Measurements from ENCODE around the gene METTL26.
"Not testable (repeated sequence)": the region's sequence is repeated elsewhere in the genome, so short reads cannot be mapped to it uniquely, and the experiment has no call there.

METTL26 gene

DNA sequence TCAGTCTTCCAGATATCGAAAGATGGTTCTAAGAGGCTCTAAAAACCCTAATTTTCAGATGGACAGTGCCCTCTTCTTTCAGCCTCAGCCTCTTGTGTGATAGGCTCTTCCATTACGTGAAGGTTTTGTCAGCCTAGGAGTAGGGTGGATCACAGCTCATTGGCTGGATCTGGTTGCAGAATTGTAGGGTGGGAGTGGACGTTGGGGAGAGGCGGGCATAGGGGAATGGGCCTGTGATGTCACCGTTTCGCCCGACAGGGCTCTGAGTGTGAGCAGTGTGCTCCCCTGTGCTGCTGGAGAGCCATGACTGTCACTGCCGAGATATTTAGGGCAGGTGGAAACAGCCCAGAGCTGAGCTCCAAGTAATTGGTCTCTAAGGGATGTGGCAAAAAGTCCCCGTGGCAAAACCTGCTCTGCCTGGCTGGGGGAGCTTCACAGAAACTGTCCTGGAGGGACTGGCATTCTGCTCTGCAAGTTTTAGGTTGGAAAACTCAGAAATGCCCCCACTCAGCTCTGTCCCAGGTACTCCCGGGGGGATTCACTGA, 11.5 kb downstream of the METTL26 start:
- no peak for DNase-seq

DNA sequence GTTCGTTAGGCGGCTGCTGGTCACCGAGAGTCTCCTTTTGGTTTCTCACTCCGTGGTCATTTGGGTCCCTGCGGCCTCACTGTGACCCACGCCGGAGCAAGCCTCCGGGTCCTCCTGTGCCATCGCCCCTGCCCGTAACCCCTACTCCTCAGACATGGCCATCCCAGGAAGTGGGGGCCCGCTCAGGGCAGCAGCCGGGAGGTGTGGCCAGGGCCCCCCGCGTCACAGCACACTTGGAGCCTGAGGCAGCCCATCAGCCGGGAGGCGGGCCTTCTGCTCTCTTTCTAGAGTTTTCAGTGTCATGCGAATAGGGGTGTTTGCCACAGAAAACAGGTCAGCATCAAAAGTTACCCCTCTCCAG, 13.2 kb downstream of the METTL26 start:
- DNase-seq = no peak

- DNase-seq = no peak
Observed at GRCh38 chr16:621526-622105, 14.5 kb downstream of the METTL26 start.

DNA sequence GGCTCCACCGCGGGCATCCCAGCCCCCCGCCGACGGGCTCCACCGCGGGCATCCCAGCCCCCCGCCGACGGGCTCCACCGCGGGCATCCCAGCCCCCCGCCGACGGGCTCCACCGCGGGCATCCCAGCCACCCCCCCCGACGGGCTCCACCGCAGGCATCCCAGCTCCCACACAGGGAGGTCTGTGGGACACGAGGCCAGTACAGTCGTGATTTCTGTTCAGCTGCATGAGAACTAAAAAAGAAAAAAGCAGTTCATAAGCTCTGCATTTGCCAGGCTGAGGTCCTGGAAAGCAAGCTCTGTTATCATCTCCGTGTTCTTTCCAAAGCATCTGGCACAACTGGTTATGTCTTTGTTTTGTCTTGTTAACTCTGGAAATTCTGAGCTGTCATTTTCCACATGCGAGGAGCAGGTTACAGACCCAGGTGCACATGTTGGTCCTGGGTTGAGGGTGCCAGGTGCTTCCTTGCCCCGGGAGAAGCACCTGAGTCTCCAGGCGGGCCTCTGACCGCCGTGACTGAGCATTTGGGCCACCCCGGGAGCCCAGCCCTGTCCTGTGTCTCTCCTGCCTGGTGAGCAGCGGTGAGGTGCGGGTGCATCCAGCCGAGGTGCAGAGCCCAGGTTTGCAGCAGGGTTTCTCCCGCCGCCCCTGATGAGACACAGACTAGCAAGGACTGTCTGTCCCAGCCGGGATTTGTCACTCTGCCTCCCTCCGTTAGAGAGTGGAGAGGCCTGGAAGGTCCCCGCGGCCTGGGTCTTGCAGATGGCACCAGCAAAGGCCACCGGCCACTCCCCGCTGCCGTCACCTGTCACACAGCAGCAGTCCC, 15.2 kb downstream of the METTL26 start:
- DNase-seq = no peak

- no peak for DNase-seq
Observed at GRCh38 chr16:619476-620100, 16.5 kb downstream of the METTL26 start.

DNA sequence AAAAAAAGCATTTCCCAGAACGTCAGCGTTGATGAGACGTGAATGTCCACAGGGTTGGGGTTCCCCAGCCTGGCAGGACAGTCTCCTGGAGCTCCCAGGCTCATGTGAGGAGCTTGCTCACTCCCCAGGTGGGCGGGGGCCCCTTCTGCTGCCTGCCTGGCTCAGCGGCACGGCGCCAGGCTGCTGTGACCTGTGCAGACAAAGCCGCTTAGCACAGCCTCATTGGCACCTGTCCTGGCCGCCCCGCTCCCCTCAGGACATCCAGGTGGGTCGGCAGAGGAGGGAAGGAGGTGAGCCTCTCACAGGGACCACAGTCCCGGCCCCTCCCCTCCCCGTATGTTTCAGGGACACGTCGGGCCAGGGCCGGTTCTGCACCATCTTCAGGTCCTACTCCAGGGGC, 18.2 kb downstream of the METTL26 start:
- no peak for DNase-seq

- no peak for DNase-seq
Observed at GRCh38 chr16:616733-617586, 19.1 kb downstream of the METTL26 start.

DNA sequence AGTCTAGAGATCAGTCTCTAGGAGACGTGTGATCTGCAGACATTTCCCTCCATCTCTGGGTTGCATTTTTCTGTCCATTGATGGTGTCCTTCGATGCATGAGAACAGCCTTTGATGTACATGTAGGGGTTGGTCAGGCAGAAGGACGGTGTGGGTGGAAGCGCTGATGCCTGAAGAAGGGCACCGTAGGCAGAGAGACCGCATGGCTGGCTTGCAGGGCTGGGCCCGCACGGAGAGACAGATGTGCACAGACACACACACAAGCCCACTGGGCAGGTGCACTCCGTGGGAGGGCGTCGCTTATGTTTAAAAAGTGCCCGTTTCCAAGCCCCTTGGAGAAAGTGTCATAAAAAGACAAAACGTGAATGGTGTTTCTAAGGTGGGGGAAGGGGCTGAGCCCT, 21.0 kb downstream of the METTL26 start:
- DNase-seq = no peak

GRCh38 chr16:610513-611381, 25.4 kb downstream of the METTL26 start:
- peak; percentile 62 for DNase-seq

DNA sequence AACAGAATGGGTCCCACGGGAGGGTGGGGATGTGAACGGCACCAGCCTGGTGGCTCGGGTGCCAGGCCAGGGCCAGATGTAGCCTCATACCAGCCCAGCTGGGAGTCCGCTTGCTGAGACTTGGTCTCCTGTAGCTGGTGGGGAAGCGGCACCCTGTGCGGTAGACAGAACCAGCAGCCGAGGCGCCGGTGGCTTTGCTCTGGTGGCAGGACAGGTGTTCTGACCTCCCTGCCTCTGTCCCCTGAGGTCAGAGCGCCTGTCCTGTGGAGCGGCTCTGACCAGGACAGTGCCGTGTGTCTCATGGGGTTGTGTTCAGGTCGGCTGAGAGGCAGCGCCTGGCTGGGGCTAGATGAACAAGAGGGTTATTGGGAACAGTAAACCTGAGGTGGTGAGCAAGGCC, 26.1 kb downstream of the METTL26 start:
- DNase-seq = no peak

- DNase-seq = no peak
Observed at GRCh38 chr16:609316-609715, 26.8 kb downstream of the METTL26 start.

GRCh38 chr16:608019-608418, 28.1 kb downstream of the METTL26 start:
- DNase-seq = no peak

- DNase-seq = no peak
Observed at GRCh38 chr16:606656-607307, 29.3 kb downstream of the METTL26 start.

DNA sequence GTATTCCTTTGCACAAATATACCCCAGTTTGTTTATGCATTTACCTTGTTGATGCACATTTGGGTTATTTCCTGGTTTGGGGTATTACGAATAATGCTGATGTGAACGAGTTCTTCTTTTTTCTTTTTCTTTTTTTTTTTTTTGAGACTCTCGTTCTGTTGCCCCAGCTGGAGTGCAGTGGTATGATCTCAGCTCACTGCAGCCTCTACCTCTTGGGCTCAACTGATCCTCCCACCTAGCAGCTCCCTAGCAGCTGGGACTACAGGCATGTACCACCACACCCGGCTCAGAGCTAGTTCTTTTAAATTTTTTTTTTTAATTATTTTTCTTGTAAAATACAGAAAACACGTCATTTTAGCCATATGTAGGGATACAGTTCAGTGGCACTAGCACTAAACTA, 32.2 kb downstream of the METTL26 start:
- DNase-seq = no peak

DNA sequence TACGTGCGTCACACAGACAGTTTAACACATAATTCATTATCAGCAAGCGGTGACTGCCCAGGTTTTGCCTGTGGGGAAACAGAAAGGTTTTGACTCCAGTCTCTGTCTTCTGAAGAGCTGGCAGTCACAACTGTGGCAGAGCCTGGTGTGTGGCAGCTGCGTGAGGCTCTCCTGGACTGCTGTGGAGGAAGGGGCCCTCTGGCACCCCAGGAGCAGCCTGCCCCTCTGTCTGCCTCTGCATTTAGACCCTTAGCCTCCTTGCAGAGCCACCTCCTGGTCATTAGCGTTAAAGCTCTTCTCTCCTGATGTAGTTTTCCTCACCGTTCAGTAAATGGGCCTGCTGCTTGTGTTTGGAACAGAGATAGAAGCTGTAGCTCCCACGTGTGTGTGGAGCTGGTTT, 35.3 kb downstream of the METTL26 start:
- peak; percentile 72 for DNase-seq

- DNase-seq = no peak
Observed at GRCh38 chr16:598823-599739, 37.0 kb downstream of the METTL26 start.

DNA sequence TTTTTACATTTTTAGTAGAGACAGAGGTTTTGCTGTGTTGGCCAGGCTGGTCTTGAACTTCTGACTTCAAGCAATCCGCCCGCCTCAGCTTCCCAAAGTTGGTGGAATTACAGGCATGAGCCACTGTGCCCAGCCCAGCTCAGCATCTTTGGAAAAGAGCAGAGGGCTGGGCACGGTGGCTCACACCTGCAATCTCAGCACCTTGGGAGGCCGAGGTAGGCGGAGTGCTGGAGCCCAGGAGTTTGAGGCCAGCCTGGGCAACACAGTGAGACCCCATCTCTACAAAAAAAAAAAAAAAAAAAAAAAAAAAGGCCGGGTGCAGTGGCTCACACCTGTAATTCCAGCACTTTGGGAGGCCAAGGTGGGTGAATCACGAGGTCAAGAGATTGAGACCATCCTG, 38.5 kb downstream of the METTL26 start:
- DNase-seq = not testable (repeated sequence)

DNA sequence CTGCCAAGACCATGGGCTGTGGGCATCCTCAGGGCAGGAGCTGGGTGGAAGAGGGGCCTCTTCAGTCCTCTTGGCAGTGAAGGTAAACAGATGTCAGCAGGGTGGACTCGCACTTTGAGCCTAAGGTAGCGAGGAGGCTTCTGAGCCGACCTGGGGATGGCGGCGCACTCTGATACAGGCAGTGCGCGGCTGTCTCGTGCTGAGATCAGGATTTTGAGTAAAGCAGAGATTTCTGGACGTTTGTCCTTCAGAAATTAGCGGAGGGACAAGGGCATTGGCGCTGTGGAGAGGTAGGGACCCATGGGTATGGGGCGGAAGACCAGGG, 39.4 kb downstream of the METTL26 start:
- DNase-seq = no peak

GRCh38 chr16:595942-596735, 40.0 kb downstream of the METTL26 start:
- no peak for DNase-seq

GRCh38 chr16:595094-595528, 41.0 kb downstream of the METTL26 start:
- DNase-seq = no peak

All from hematopoietic multipotent progenitor cell treated with erythropoietin and hydrocortisone succinate and interleukin-3 and kit ligand, for 4 days (in vitro differentiated cells).